OCI-LY7 (cell line): ENCODE results near the gene IL25. TPM values are rescaled to one million over a fixed set of nuclear protein-coding genes. Genes with fewer than 3 reads are reported as not detected.

Experiments used
- BruUV-seq: library from RNA; stranded (reverse); fragments of 400-500 nt; replicated peaks from 2 replicates; lab custom pipeline; 2021; lab: Mats Ljungman, UMichigan
- CTCF ChIA-PET: fragments of 300-600 bp; sonication (Branson Sonifier 250); formaldehyde crosslinking; loops from one replicate; lab custom pipeline; 2022; ENCODE audit warnings: antibody characterized with exemption; ENCODE audit not compliant: unreplicated experiment; lab: Charles Lee
- POLR2A ChIA-PET: fragments of 300-600 bp; sonication (Branson Sonifier 250); formaldehyde crosslinking; loops from one replicate; lab custom pipeline; 2022; ENCODE audit warnings: antibody characterized with exemption; lab: Charles Lee
- DNase-seq: peaks from one replicate; pipeline ENCODE4 v3.0.0-alpha.2; 2015; ENCODE audit warnings: low spot score
- H2AFZ ChIP-seq: fragments of 200-600 bp; sonication (generic), shearing (Covaris generic); 2 replicates; pipeline ENCODE4 v1.6.1; 2014; ENCODE audit warnings: mild to moderate bottlenecking, antibody characterized with exemption, low read length, moderate library complexity
- H3K27ac ChIP-seq: fragments of 200-600 bp; sonication (generic); 2 replicates; pipeline ENCODE4 v1.5.1; 2014; ENCODE audit warnings: mixed run types, low read depth, mild to moderate bottlenecking, moderate library complexity, low read length, inconsistent platforms; ENCODE audit not compliant: poor library complexity, severe bottlenecking
- H3K36me3 ChIP-seq: fragments of 200-600 bp; sonication (generic); 2 replicates; pipeline ENCODE4 v1.6.1; 2014; ENCODE audit warnings: mild to moderate bottlenecking, antibody characterized with exemption, low read length, moderate library complexity, mixed read lengths; ENCODE audit not compliant: insufficient read depth
- H3K4me1 ChIP-seq: fragments of 200-600 bp; sonication (generic); 2 replicates; pipeline ENCODE4 v1.5.1; 2014; ENCODE audit warnings: mild to moderate bottlenecking, low read length; ENCODE audit not compliant: insufficient read depth, poor library complexity, severe bottlenecking
- H3K4me2 ChIP-seq: fragments of 200-600 bp; sonication (generic); 2 replicates; pipeline ENCODE4 v1.6.1; 2014; ENCODE audit warnings: mild to moderate bottlenecking, low read length
- H3K4me3 ChIP-seq: fragments of 200-600 bp; sonication (generic); 2 replicates; pipeline ENCODE4 v1.5.1; 2014; ENCODE audit warnings: mild to moderate bottlenecking, low read depth, low read length; ENCODE audit not compliant: poor library complexity, severe bottlenecking
- H3K79me2 ChIP-seq: fragments of 200-600 bp; sonication (generic); 2 replicates; pipeline ENCODE4 v1.6.1; 2016; ENCODE audit warnings: low read depth, mild to moderate bottlenecking, low read length, moderate library complexity, mixed read lengths; ENCODE audit not compliant: insufficient read depth
- H3K9me2 ChIP-seq: fragments of 200-600 bp; sonication (generic); 2 replicates; pipeline ENCODE4 v1.6.1; 2016; ENCODE audit warnings: mild to moderate bottlenecking, low read length, mixed read lengths; ENCODE audit not compliant: insufficient read depth
- H3K9me3 ChIP-seq: fragments of 200-600 bp; sonication (generic); 2 replicates; pipeline ENCODE4 v1.6.1; 2014; ENCODE audit warnings: mild to moderate bottlenecking, mixed run types, low read length, mixed read lengths
- H4K20me1 ChIP-seq: fragments of 200-600 bp; sonication (generic); 2 replicates; pipeline ENCODE4 v1.6.1; 2014; ENCODE audit warnings: mild to moderate bottlenecking, antibody characterized with exemption, low read length, moderate library complexity, mixed read lengths; ENCODE audit not compliant: insufficient read depth
- CTCF ChIP-seq: fragments of 200-600 bp; sonication (generic); conservative IDR thresholded peaks from 2 replicates; pipeline ENCODE4 v1.5.1; 2014; ENCODE audit warnings: mild to moderate bottlenecking, antibody characterized with exemption, low read length, moderate library complexity, mixed read lengths
- EZH2phosphoT487 ChIP-seq: fragments of 200-600 bp; sonication (generic); IDR thresholded peaks from 2 replicates; pipeline ENCODE4 v1.6.1; 2018; ENCODE audit warnings: low read depth, borderline replicate concordance, mild to moderate bottlenecking, mixed run types, antibody characterized with exemption, low read length, moderate library complexity, mixed read lengths
- intact Hi-C: fragments of 100-400 bp; cut with micrococcal nuclease; formaldehyde crosslinking; loops from one replicate; pipeline ENCODE4 v1.10.0; 2022; ENCODE audit not compliant: unreplicated experiment
- total RNA-seq, 2 experiments: library from RNA; depleted of rRNA in 1 of 2; stranded (reverse); fragments of >200 nt in 1 of 2; shearing (Covaris generic) in 1 of 2; gene quantifications; 2 replicates each; pipeline ENCODE4 v1.2.3, GENCODE V29; 2014 to 2022

IL25 gene
- total RNA-seq, 2 experiments from 2014 or later = not detected

GRCh38 chr14:23361763-23362162 is 10.8 kb upstream of the IL25 start:
- ChIA-PET CTCF (no interaction called here), POLR2A (no interaction called here)
- no peaks in the 10 kb centered on the region for H3K79me2 ChIP-seq
- H3K27ac ChIP-seq = no peak overlapping the region
- H3K9me3 ChIP-seq = no peaks in the 10 kb centered on the region
- no peaks in the 10 kb centered on the region for H3K4me1 ChIP-seq
- intact Hi-C loops = no loop called here
- BruUV-seq = no TSS peak
- H3K36me3 ChIP-seq = no peaks in the 10 kb centered on the region
- TF ChIP-seq CTCF = no peak
- TF ChIP-seq EZH2phosphoT487 = no peak
- no peak overlapping the region for H3K4me3 ChIP-seq
- no peak overlapping the region for H3K4me2 ChIP-seq
- DNase-seq = no peak
- no peaks in the 10 kb centered on the region for H3K9me2 ChIP-seq
- H4K20me1 ChIP-seq = no peaks in the 10 kb centered on the region
- H2AFZ ChIP-seq = no peak overlapping the region

- Histone ChIP-seq H3K27ac (no peak overlapping the region), H3K4me3 (no peak overlapping the region), H4K20me1 (no peaks in the 10 kb centered on the region), H3K4me2 (no peak overlapping the region), H3K36me3 (no peaks in the 10 kb centered on the region), H3K9me3 (no peaks in the 10 kb centered on the region), H3K9me2 (no peaks in the 10 kb centered on the region), H3K4me1 (no peaks in the 10 kb centered on the region), H2AFZ (no peak overlapping the region), H3K79me2 (no peaks in the 10 kb centered on the region)
- intact Hi-C loops = no loop called here
- POLR2A ChIA-PET = interaction anchor here (0.7 kb wide), 2 partner anchors 40 to 81 kb away, joined by 3 to 4 read pairs; no protein-coding TSS in a partner anchor
- CTCF ChIA-PET = no interaction called here
- no peak for DNase-seq
- TF ChIP-seq CTCF = 0 out of 2 replicates have a peak, but pooled peaks have one; percentile 26
- no peak for TF ChIP-seq EZH2phosphoT487
- BruUV-seq = no TSS peak
These were observed 10.4 kb upstream of the IL25 start for GRCh38 chr14:23362200-23362599.

GRCh38 chr14:23364164-23365035 is 8.2 kb upstream of the IL25 start:
- no peak for TF ChIP-seq CTCF
- TF ChIP-seq EZH2phosphoT487 = no peak
- CTCF ChIA-PET = no interaction called here
- Histone ChIP-seq H3K9me3 (no peaks in the 10 kb centered on the region), H3K4me1 (no peaks in the 10 kb centered on the region), H3K79me2 (no peaks in the 10 kb centered on the region), H3K9me2 (no peaks in the 10 kb centered on the region), H2AFZ (no peak overlapping the region), H4K20me1 (no peaks in the 10 kb centered on the region), H3K4me3 (no peak overlapping the region), H3K27ac (no peak overlapping the region), H3K4me2 (no peak overlapping the region), H3K36me3 (no peaks in the 10 kb centered on the region)
- BruUV-seq = no TSS peak
- POLR2A ChIA-PET = no interaction called here
- intact Hi-C loops = no loop called here
- no peak for DNase-seq
